OCI-LY7 (cell line): ENCODE results near the gene RPL41. TPM values are rescaled to one million over a fixed set of nuclear protein-coding genes. Genes with fewer than 3 reads are reported as not detected.
"Not testable (repeated sequence)": the region's sequence is repeated elsewhere in the genome, so short reads cannot be mapped to it uniquely, and the experiment has no call there.

Source experiments
- BruUV-seq: library from RNA; stranded (reverse); fragments of 400-500 nt; replicated peaks from 2 replicates; lab custom pipeline; 2021; lab: Mats Ljungman, UMichigan
- CTCF ChIA-PET: fragments of 300-600 bp; sonication (Branson Sonifier 250); formaldehyde crosslinking; loops from one replicate; lab custom pipeline; 2022; ENCODE audit warnings: antibody characterized with exemption; ENCODE audit not compliant: unreplicated experiment; lab: Charles Lee
- POLR2A ChIA-PET: fragments of 300-600 bp; sonication (Branson Sonifier 250); formaldehyde crosslinking; loops from one replicate; lab custom pipeline; 2022; ENCODE audit warnings: antibody characterized with exemption; lab: Charles Lee
- DNase-seq: peaks from one replicate; pipeline ENCODE4 v3.0.0-alpha.2; 2015; ENCODE audit warnings: low spot score
- H2AFZ ChIP-seq: fragments of 200-600 bp; sonication (generic), shearing (Covaris generic); 2 replicates; pipeline ENCODE4 v1.6.1; 2014; ENCODE audit warnings: mild to moderate bottlenecking, antibody characterized with exemption, low read length, moderate library complexity
- H3K27ac ChIP-seq: fragments of 200-600 bp; sonication (generic); 2 replicates; pipeline ENCODE4 v1.5.1; 2014; ENCODE audit warnings: mixed run types, low read depth, mild to moderate bottlenecking, moderate library complexity, low read length, inconsistent platforms; ENCODE audit not compliant: poor library complexity, severe bottlenecking
- H3K36me3 ChIP-seq: fragments of 200-600 bp; sonication (generic); 2 replicates; pipeline ENCODE4 v1.6.1; 2014; ENCODE audit warnings: mild to moderate bottlenecking, antibody characterized with exemption, low read length, moderate library complexity, mixed read lengths; ENCODE audit not compliant: insufficient read depth
- H3K4me1 ChIP-seq: fragments of 200-600 bp; sonication (generic); 2 replicates; pipeline ENCODE4 v1.5.1; 2014; ENCODE audit warnings: mild to moderate bottlenecking, low read length; ENCODE audit not compliant: insufficient read depth, poor library complexity, severe bottlenecking
- H3K4me2 ChIP-seq: fragments of 200-600 bp; sonication (generic); 2 replicates; pipeline ENCODE4 v1.6.1; 2014; ENCODE audit warnings: mild to moderate bottlenecking, low read length
- H3K4me3 ChIP-seq: fragments of 200-600 bp; sonication (generic); 2 replicates; pipeline ENCODE4 v1.5.1; 2014; ENCODE audit warnings: mild to moderate bottlenecking, low read depth, low read length; ENCODE audit not compliant: poor library complexity, severe bottlenecking
- H3K79me2 ChIP-seq: fragments of 200-600 bp; sonication (generic); 2 replicates; pipeline ENCODE4 v1.6.1; 2016; ENCODE audit warnings: low read depth, mild to moderate bottlenecking, low read length, moderate library complexity, mixed read lengths; ENCODE audit not compliant: insufficient read depth
- H3K9me2 ChIP-seq: fragments of 200-600 bp; sonication (generic); 2 replicates; pipeline ENCODE4 v1.6.1; 2016; ENCODE audit warnings: mild to moderate bottlenecking, low read length, mixed read lengths; ENCODE audit not compliant: insufficient read depth
- H3K9me3 ChIP-seq: fragments of 200-600 bp; sonication (generic); 2 replicates; pipeline ENCODE4 v1.6.1; 2014; ENCODE audit warnings: mild to moderate bottlenecking, mixed run types, low read length, mixed read lengths
- H4K20me1 ChIP-seq: fragments of 200-600 bp; sonication (generic); 2 replicates; pipeline ENCODE4 v1.6.1; 2014; ENCODE audit warnings: mild to moderate bottlenecking, antibody characterized with exemption, low read length, moderate library complexity, mixed read lengths; ENCODE audit not compliant: insufficient read depth
- CTCF ChIP-seq: fragments of 200-600 bp; sonication (generic); conservative IDR thresholded peaks from 2 replicates; pipeline ENCODE4 v1.5.1; 2014; ENCODE audit warnings: mild to moderate bottlenecking, antibody characterized with exemption, low read length, moderate library complexity, mixed read lengths
- EZH2phosphoT487 ChIP-seq: fragments of 200-600 bp; sonication (generic); IDR thresholded peaks from 2 replicates; pipeline ENCODE4 v1.6.1; 2018; ENCODE audit warnings: low read depth, borderline replicate concordance, mild to moderate bottlenecking, mixed run types, antibody characterized with exemption, low read length, moderate library complexity, mixed read lengths
- intact Hi-C: fragments of 100-400 bp; cut with micrococcal nuclease; formaldehyde crosslinking; loops from one replicate; pipeline ENCODE4 v1.10.0; 2022; ENCODE audit not compliant: unreplicated experiment
- total RNA-seq, 2 experiments: library from RNA; depleted of rRNA in 1 of 2; stranded (reverse); fragments of >200 nt in 1 of 2; shearing (Covaris generic) in 1 of 2; gene quantifications; 2 replicates each; pipeline ENCODE4 v1.2.3, GENCODE V29; 2014 to 2022

The RPL41 gene
- total RNA-seq, 2 experiments from 2014 or later: 4,534 to 4,745 TPM

- no peaks in the 10 kb centered on the region for H4K20me1 ChIP-seq
- H3K79me2 ChIP-seq: peaks cover 23% of the 10 kb centered on the region
- peak overlapping the region; percentile 95 for H3K4me2 ChIP-seq
- peaks cover 21% of the 10 kb centered on the region; the same call in 1 of the 2 replicates for H3K36me3 ChIP-seq
- no peaks in the 10 kb centered on the region for H3K9me3 ChIP-seq
- no peak overlapping the region for H3K4me3 ChIP-seq
- no peaks in the 10 kb centered on the region for H3K9me2 ChIP-seq
- H3K4me1 ChIP-seq: peaks cover 38% of the 10 kb centered on the region
- POLR2A ChIA-PET: interaction anchor here (0.5 to 1.4 kb wide), 3 partner anchors 26 to 414 kb away, joined by 3 to 4 read pairs (median 3); partner anchors contain the start of gene ESYT1
- CTCF ChIA-PET: no interaction called here
- DNase-seq: peak; percentile 39
- no peak overlapping the region for H2AFZ ChIP-seq
- intact Hi-C loops: no loop called here
- no peak for TF ChIP-seq EZH2phosphoT487
- no peak for TF ChIP-seq CTCF
- peak overlapping the region; percentile 27 for H3K27ac ChIP-seq
- BruUV-seq: no TSS peak
These were observed 37.9 kb downstream of the RPL41 start for GRCh38 chr12:56154246-56154771.

- H4K20me1 ChIP-seq: peaks cover 3% of the 10 kb centered on the region; the same call in 1 of the 2 replicates
- H3K36me3 ChIP-seq: peaks cover 21% of the 10 kb centered on the region
- BruUV-seq: no TSS peak
- no peak overlapping the region for H3K27ac ChIP-seq
- no peak overlapping the region for H3K4me3 ChIP-seq
- ChIA-PET POLR2A (interaction anchor here (0.5 to 1.4 kb wide), 3 partner anchors 27 to 413 kb away, joined by 3 to 4 read pairs (median 3); partner anchors contain the start of gene ESYT1), CTCF (no interaction called here)
- H3K4me1 ChIP-seq: peaks cover 43% of the 10 kb centered on the region
- intact Hi-C loops: no loop called here
- no peak for TF ChIP-seq EZH2phosphoT487
- no peak for TF ChIP-seq CTCF
- H3K4me2 ChIP-seq: 0 out of 2 replicates have a peak overlapping the region, but pooled peaks have one; percentile 95
- no peak overlapping the region for H2AFZ ChIP-seq
- DNase-seq: no peak
- no peaks in the 10 kb centered on the region for H3K9me2 ChIP-seq
- no peaks in the 10 kb centered on the region for H3K9me3 ChIP-seq
- peaks cover 28% of the 10 kb centered on the region for H3K79me2 ChIP-seq
These were observed 38.4 kb downstream of the RPL41 start for GRCh38 chr12:56154818-56155217.

GRCh38 chr12:56155256-56155845 lies 38.9 kb downstream of the RPL41 start:
- no peaks in the 10 kb centered on the region for H3K9me2 ChIP-seq
- peaks cover 26% of the 10 kb centered on the region for H3K36me3 ChIP-seq
- BruUV-seq: no TSS peak
- no peak for DNase-seq
- ChIA-PET CTCF (no interaction called here), POLR2A (no interaction called here)
- intact Hi-C loops: no loop called here
- H3K9me3 ChIP-seq: no peaks in the 10 kb centered on the region
- H4K20me1 ChIP-seq: peaks cover 9% of the 10 kb centered on the region; the same call in 1 of the 2 replicates
- no peak overlapping the region for H3K4me3 ChIP-seq
- peaks cover 48% of the 10 kb centered on the region for H3K4me1 ChIP-seq
- H3K4me2 ChIP-seq: no peak overlapping the region
- peaks cover 33% of the 10 kb centered on the region for H3K79me2 ChIP-seq
- TF ChIP-seq CTCF (no peak), EZH2phosphoT487 (no peak)
- no peak overlapping the region for H2AFZ ChIP-seq
- H3K27ac ChIP-seq: no peak overlapping the region

GRCh38 chr12:56156464-56157200 lies 40.2 kb downstream of the RPL41 start:
- H4K20me1 ChIP-seq, CTCF ChIA-PET, DNase-seq, BruUV-seq, H3K9me2 ChIP-seq, H3K9me3 ChIP-seq: not testable (repeated sequence)
- H3K4me1 ChIP-seq: peaks cover 51% of the 10 kb centered on the region
- H2AFZ ChIP-seq: peak overlapping the region; percentile 61; the same call in 1 of the 2 replicates
- POLR2A ChIA-PET: interaction anchor here (0.7 to 1.1 kb wide), 3 partner anchors 28 to 201 kb away, joined by 3 to 4 read pairs (median 4); no protein-coding TSS in a partner anchor
- intact Hi-C loops: loop anchor here (1.0 kb wide), 1 partner anchor 37 kb away; no protein-coding TSS in a partner anchor
- H3K27ac ChIP-seq: peak overlapping the region; percentile 82
- peak overlapping the region; percentile 96 for H3K4me2 ChIP-seq
- H3K36me3 ChIP-seq: peaks cover 39% of the 10 kb centered on the region
- H3K79me2 ChIP-seq: peaks cover 37% of the 10 kb centered on the region
- H3K4me3 ChIP-seq: peak overlapping the region; percentile 98
